ENCODE data around the gene TBC1D3C. TPM values are rescaled to one million over a fixed set of nuclear protein-coding genes. Genes with fewer than 3 reads are reported as not detected.

The TBC1D3C gene
- total RNA-seq (2022; extraction: Qiagen RNA extraction; ENCODE audit: low read depth): 0.06 TPM in 1 of 5 replicates, not detected in the others

GRCh38 chr17:38068534-38068933 lies at the start of gene TBC1D3C:
Gene TBC1D3C (minus strand): TSS chr17:38068634. CDS start chr17:38067066, 1,568 bp downstream.

Other genes starting within 250 kb of the TBC1D3C start
- not detected in 5 replicates for gene TBC1D3K, start 144.2 kb downstream of the TBC1D3C start, total RNA-seq (2022; extraction: Qiagen RNA extraction; ENCODE audit: low read depth)
- 7.8 to 12.8 TPM (median 11.8 TPM) in 5 replicates for gene TBC1D3L, start 79.6 kb downstream of the TBC1D3C start, total RNA-seq (2022; extraction: Qiagen RNA extraction; ENCODE audit: low read depth)
- gene TBC1D3D, start 64.7 kb downstream of the TBC1D3C start, total RNA-seq (2022; extraction: Qiagen RNA extraction; ENCODE audit: low read depth): 0.06 to 0.08 TPM in 2 of 5 replicates, not detected in the others
- not detected in 5 replicates for gene TBC1D3E, start 59.3 kb upstream of the TBC1D3C start, total RNA-seq (2022; extraction: Qiagen RNA extraction; ENCODE audit: low read depth)
- not detected in 5 replicates for gene TBC1D3, start 123.9 kb upstream of the TBC1D3C start, total RNA-seq (2022; extraction: Qiagen RNA extraction; ENCODE audit: low read depth)
- 59.8 to 67.1 TPM (median 65.7 TPM) in 5 replicates for gene MRPL45, start 228.5 kb upstream of the TBC1D3C start, total RNA-seq (2022; extraction: Qiagen RNA extraction; ENCODE audit: low read depth)

All from A549 treated with DMSO at 1 μM for 4 hours (cell line).